ENCODE results near the gene LCN6.
"Not testable (repeated sequence)": the region's sequence is repeated elsewhere in the genome, so short reads cannot be mapped to it uniquely, and the experiment has no call there.

LCN6 gene

DNA sequence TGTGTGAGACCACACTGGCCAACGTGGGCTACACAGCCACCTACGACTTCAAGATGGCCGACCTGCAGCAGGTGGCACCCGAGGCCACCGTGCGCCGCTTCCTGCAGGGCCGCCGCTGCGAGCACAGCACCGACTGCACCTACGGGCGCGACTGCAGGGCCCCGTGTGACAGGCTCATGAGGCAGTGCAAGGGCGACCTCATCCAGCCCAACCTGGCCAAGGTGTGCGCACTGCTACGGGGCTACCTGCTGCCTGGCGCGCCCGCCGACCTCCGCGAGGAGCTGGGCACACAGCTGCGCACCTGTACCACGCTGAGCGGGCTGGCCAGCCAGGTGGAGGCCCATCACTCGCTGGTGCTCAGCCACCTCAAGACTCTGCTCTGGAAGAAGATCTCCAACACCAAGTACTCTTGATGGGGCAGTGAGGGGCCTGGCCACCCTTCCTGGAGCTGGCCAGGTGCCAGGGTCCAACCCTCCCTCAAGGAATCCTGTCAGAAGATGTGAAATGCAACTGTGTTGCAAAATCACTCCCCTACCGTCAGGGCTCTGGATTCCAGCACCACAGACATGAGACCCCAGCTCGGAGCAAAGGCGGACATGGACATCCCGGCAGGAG lies 24.9 kb downstream of the LCN6 start:
- no peak for DNase-seq

DNA sequence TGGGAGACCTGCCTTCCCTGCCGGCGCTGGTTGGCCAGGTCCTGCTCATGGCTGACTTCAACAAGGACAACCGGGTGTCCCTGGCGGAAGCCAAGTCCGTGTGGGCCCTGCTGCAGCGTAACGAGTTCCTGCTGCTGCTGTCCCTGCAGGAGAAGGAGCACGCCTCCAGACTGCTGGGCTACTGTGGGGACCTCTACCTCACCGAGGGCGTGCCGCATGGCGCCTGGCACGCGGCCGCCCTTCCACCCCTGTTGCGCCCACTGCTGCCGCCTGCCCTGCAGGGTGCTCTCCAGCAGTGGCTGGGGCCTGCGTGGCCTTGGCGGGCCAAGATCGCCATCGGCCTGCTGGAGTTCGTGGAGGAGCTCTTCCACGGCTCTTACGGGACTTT lies 25.4 kb downstream of the LCN6 start:
- DNase-seq: no peak

DNA sequence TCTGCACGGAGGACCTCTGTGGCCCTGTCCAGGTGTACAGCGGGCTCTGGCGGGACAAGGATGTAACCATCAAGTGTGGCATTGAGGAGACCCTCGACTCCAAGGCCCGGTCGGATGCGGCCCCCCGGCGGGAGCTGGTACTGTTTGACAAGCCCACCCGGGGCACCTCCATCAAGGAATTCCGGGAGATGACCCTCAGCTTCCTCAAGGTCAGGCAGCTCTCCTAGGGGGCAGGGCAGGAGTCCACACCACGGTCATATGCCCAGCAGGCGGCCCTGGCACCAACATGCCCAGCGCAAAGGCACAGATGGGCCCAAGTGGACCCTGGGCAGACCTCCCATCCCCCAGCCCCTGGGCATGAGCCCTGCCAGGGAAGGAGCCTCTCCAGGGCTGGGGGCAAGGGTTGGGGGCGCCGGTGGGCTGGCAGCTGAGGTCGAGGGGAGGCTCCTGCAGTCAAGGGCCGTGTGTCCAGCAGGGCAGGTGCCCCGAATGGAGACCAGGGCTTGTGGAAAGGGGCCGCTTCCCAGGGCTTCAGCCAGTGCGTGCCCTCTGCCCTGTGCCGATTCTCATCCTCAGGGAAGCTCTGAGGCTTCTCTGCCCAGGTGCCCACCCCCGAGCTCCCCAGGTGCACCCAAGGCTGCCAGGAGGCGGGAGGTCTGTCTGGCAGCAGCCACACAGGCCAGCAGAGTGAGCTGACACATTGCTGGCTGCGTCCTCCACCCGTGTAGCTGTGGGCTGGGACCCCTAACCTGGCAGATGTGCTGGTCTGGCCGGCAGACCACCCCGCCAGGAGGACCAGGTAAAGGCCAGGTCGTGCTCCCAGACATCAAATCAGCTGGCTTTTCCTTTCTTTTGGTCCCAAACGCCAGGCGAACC lies 26.0 kb downstream of the LCN6 start:
- DNase-seq: no peak

DNA sequence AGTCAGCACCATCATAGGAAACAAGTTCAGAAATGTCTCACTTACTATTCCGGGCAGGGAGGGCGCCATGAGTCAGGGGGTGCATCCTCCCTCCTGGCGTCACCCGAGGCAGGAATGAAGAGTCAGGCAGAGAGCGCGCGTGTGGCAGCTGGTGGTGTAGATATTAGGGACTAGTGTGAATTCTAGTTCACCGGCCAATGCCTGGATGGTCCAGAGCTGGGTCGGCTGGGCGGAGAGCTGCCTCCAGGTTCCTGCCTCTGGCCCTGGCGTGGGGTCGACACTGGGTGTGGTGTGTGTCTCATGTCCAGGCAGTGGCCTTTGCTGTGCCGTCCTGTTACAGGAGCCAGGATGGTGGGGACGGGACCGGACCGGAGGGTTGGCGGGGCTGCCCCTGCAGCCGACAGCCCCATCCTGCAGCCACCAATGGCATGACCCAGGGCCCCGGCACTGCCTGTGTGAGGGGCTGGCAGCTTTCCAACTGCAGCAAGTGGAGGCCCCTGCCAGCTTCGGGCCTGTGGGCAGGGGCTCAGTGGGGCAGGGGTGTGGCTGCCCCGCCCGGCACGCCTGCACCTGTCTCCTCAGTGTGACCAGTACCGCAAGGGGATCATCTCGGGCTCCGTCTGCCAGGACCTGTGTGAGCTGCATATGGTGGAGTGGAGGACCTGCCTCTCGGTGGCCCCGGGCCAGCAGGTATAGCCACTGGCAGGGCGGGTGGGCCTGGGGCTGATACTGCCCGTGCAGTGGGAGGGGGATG lies 26.8 kb downstream of the LCN6 start:
- no peak for DNase-seq

DNA sequence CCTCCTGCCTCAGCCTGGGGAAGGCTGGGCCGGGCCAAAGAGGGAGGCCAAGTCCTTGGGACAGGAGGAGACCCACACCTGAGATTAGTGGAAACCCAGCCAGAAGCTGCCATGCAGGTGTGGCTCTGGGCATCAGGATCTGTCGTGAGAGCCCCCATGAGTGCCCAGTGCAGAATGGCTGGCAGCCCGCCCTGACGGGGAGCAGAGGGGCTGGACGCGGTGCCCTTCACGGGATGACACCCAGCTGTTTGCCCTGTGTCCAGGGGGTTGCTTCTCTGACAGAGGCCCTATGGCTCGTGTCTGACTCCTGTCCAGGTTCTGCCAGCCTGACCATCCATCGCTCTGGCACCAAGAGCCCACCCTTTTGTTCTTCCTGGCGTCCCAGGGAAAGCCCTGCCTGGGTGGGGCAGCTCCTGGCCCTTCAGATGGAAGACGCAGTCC lies 27.4 kb downstream of the LCN6 start:
- no peak for DNase-seq

DNA sequence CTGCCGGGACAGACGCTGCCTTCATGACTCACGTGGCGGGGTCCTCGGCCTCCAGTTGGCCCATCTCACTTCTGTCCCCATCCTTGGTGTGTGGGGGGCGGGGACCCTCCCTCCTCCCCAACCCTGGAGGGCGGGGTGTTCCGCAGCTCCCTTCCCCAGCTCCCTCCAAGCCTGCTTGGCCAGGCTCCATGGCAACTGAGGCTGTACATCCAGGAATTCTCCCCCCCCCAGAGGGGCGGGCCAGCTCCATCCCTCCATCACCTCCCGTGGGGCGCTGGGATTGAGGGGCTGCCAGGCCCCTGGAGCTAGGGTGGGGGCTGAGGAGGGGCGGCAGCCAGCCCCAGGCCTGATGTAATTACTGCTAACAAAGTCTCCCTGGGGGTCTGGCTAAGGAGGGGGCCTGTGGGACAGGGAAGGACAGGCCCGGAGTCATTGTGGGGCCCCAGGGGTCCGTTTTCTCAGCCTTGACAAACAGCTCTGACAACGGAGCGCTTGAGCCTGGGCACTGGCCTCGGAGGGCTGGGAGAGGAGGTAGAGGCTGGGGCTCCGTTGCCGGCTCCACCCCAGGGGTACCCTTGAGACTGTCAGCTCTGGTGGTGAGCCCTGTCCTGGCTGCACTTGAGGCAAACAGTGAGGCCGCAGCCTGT lies 28.0 kb downstream of the LCN6 start:
- no peak for DNase-seq

DNA sequence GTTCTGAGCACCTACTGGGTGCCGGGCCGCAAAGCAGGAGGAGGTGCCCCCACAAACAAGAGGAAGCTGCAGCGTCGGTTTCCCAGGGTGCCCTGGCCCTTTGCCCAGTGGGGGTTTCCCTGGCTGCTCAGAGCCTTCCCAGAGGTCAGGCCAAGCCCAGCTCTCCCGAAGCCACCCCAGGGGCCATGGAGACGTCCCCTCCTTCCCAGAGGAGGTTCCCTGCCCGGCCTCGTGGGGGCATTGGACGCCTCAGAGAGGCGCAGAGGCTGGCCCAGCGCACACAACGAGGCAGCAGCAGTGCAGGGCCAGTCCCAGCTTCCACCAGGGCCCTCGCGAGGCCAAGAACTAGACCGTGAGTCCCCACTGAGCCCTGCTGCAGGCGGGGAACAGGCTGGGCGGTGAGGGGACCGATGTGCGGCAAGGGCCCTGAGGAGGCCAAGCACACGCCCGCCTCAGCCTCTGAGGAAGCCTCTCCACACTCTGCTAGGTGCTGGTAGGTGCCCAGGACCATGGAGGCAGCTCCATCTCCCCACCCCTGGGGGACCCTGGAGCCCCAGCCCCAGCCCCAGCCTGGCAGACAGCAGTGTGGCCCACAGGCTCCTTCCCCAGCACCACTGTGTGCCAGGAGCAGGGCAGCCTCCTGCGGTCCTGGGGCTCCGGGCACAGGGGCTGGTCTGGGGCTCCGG lies 29.0 kb downstream of the LCN6 start:
- DNase-seq: no peak

DNA sequence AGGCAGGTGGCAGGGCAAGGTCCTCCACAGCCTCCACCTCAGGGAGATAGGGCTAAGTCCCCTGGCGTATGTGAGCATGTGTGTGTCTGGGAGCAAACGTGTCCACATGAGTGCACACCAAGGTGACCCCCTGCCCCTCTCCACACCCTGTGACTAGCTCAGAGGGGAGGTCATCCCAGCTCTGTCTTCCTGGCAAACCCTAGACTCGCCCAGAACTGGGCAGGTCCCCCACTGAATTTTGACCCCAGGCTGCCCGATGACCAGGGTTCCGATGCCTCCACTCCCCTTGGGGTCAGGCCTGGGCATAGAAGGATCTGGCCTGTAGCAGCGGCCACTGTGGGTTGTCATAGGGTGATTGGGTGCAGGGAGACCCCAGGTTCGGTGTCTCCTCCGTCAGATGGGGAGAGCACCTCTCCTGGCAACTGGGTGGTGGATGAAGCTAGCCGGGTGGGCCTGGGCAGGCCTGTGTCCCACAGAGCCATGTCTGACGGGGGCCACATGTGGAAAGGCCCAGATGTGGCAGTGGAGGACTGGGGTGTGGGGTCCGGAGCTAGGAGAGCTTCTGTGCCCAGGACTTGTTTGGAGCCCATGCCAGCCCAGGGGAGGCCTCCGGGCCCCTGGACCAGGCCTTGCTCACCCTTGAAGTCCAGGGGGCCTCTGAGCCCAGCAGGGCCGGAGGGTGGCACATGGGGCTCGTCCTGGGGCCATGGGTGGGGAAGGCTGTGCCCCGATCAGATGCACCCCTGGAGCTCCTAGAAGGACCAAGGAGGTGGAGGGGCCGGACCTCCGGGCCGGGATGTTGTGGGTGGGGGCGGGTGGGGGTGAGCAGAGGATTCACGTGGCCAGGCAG lies 29.8 kb downstream of the LCN6 start:
- DNase-seq: no peak

DNA sequence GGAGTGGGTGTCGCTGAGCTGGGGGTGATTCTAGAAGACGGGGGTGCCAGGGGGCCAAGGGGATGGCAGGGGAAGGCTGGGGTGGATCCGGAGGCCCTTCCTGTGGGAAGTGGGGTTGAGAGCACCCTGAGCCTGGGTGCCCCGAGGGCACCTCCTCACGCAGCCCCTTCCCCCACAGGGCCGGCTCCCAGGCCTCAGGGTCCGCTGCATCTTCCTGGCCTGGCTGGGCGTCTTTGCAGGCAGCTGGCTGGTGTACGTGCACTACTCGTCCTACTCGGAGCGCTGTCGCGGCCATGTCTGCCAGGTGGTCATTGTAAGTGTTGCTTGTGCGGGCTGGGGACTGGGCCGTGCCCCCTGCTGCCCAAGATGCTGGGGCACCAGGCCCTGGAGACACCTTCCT lies 30.9 kb downstream of the LCN6 start:
- DNase-seq: no peak

DNA sequence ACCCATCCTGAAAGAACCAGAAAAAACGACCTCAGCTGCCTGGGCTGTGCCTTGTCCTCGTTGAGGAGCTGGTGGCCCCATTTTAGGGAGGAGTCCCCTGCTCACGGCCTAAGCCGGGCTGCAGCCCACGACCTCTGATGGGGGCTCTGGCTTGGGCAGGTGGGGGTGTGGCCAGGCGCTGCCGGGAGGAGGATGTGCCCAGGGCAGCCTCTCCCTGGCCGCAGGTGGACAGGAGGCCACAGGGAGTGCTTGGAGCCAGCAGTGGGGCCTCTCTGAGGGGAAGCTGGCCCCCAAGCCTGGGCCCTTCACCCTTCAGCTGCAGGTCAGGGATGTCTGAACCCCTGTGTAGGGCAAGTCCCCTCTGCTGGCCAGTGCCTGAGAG lies 33.4 kb downstream of the LCN6 start:
- DNase-seq: no peak

DNA sequence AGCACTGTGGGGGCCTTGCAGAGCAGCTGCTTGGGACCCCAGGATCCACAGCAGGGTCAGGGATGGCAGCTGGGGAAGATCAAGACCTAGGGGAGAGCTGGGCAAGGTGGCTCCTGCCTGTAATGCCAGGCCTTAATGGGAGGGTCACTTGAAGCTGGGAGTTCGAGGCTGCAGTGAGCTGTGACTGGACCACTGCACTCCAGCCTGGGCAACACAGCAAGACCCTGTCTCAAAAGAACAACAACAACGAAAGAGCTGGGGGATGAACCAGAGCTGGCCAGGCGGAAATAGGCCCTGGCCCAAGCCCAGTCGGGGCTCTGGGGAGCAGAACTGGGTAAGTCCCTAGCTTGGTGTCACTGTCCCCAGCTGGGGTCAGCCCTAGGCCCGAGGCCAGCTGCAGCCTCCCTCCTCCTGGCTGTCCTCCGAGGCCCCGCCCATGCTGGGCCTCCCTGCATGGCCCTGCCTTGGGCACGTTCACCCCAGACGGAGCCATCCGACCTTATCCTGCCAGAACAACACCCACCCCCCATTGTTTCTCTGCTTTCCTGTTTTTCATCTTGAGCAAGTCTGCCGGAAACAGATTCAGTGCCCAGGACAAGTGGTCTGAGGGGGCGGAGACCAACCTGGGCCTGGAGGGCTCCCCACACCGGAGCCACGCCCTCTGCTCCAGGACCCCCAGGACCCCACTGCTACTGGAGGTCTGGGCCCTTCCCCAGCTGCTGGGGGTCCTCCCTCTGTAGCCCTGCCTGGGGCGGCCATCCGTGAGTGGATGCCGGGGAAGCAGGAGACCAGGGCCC lies 34.0 kb downstream of the LCN6 start:
- DNase-seq: no peak

DNA sequence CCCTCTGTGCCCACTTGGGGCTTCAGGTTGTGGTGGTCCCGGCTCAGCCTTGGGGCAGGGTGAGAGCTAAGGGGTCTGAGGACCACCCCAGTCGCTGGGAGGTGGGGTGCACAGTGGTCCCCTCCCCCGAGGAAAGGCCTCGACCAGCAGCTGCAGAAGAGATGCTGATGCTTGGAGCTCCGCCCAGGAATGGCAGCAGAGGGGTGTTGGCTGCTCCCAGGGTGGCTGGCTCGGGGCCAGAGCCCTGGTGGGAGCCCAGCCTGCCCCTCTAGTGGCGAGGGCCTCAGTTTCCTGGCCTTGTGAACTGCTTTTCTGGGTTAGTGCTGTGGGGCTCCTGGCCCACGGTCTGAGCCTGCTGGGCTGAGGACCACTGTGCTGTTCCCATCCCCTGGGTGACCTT lies 34.8 kb downstream of the LCN6 start:
- DNase-seq: no peak

DNA sequence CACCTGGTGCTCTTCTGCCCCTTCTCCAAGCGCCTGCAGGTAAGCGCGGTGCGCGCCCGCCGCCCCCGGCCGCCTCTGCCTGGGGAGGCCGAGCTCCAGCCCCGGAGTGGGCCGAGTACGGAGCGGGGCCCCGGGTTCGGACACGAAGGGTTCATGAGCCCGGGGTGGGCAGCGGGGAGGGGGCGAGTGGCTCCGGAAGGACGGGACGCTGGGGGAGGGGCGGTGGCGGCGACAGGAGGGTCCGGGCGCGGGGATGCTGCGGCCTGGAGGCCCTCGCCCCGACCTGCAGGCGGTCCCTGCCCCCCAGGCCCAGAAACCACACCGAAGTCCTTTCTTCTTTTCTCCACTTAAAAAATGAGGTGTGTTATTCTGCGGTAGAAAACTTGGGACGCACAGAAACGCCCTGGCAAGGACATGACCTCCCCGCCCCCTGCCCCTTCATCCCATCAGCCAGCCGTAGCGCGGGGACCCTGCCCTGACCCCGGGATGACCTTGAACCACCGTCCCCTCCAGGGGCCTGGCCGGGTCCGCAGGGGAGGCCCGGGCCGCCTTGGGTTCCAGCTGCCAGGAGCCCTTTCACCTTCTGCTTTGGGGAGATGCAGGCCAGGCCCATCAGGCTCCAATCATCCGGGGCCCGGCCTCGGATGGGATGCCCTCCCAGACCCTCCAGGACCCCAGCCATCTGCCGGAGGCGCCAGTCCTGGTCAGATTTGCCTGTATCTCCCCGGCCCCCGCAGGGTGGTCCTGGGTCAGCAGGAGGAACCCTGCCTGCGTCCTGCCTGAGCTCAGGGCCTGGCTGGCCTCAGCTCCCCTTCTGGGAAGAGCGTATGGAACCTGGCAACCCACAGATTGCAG lies 35.4 kb downstream of the LCN6 start:
- no peak for DNase-seq

DNA sequence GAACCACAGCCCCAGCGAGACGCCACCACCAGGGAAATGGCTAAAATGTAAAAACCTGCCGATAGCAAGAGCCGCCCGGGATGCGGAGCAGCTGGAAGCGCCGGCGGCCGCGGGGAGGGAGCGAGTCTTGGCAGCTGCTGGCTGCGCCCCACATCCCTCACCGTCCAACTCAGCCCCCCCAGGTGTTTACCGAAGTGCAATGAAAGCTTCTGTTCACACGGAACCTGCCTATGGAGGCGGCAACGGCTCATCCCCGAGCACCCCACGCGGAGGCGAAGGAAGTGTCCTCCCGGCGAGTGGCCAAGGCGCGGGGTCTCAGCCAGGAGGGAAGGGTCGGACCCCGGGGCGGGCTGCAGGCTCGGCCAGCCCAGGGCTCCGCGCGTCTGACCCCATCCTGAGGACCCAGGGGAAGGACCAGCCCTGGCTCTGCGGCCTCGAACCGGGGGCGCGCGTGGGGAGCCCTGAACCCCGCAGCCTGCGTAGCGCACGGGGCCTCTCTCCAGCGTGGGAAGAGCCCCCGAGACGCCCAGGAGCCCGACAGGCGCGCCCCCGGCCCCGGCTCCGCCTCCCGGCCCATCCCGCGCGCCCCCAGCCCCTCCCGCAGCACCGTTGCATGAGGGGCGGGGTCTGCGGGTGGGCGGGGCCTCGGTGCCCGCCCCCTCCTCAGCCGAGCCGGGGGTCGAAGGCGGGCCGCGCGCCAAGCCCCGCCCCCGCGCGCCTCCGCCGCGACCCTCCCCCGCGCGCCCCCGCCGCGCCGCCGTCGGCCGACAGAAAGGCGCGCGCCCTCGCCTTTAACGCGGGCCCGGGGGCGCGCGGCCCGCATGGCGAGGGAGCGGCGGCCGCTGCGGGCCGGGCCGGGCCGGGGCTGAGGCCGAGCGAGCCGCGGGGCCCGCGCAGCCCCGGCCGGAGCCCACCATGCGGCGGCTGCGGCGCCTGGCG lies 36.3 kb downstream of the LCN6 start, which contains the start of gene DIPK1B:
Gene DIPK1B, plus strand, starts transcription at position 822 of the 939 bp plus-strand sequence. Its CDS starts 94 bp downstream, at position 916.
- DNase-seq: no peak

DNA sequence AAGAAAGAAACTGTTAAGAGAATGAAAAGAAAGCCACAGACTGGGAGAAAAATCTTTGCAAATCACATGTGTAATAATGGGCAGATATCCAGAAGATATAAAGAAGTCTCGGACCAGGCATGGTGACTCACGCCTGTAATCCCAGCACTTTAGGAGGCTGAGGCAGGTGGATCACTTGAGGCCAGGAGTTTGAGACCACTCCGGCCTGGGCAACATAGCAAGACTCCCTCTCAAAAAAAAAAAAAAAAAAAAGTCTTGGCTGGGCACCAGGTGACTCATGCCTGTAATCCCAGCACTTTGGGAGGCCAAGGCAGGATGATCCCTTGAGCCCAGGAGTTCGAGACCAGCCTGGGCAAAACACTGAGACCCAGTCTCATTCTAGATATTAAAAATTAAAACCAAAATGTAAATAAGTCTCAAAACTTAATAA lies 37.1 kb downstream of the LCN6 start:
- not testable (repeated sequence) for DNase-seq

DNA sequence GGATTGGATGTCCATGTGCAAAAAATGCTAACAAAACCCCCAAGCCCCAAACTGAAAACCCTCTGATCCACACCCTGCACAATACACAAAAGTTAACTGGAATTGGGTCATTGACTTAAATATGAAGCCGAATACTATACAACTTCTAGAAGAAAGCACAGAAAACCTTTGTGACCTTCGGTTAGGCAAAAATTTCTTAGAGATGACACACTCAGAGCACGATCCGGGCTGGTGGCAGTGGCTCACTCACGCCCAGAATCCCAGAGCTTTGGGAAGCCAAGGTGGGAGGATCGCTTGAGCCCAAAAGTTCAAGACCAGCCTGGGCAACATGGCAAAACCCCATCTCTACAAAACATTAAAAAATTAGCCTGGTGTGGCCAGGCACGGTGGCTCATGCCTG lies 37.8 kb downstream of the LCN6 start:
- no peak for DNase-seq

DNA sequence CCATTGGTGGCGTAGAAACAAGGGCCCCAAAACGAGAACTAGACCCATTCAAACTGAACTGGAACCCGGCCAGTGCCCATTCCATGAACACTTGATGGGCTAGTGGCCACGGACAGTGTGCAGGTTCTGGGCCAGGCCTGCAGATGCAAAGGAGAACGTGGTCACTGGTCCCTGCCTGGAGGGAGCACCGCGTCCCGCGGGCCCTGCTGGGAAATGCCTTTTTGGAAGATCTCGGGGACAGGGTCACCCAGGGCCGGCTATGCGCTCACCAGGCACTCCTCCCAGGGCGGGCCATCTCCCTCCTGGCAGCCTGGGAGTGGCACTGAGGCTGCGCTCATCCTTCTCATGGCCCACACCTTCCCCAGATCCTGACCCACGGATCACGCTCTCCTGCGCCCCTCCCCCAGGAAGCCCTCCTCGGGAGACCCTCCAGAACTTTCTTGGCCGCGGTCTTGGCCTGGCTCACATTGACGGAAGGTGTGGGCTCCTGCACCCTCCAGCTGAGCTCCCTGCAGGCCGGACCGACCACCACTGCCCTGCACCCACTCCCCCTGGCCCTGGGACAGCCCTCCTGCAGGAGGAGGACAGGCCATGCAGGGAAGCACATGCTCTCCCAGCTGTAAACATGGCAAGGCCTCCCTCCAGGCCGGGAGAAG lies 38.7 kb downstream of the LCN6 start:
- DNase-seq: no peak
